Measurements from ENCODE around the gene BAD.

- TF ChIP-seq ZFX (IDR thresholded peaks at IDR 0.05): no peak
- no peak for TF ChIP-seq CTCF (conservative IDR thresholded peaks at IDR 0.05)
These were observed 38.4 kb upstream of the BAD start for GRCh38 chr11:64322925-64323260.
